SU-DHL-6 (cell line): ENCODE results near the gene EIF2B5.

Experiments
- CTCF ChIP-seq: fragments of 200-600 bp; sonication (generic); IDR thresholded peaks from one replicate; pipeline ENCODE4 v1.5.1; 2017; ENCODE audit warnings: antibody characterized with exemption, mild to moderate bottlenecking, low read length, moderate library complexity; ENCODE audit not compliant: insufficient read depth, poor library complexity, severe bottlenecking
- EZH2phosphoT487 ChIP-seq: fragments of 200-600 bp; sonication (generic), shearing (Covaris generic); conservative IDR thresholded peaks from 2 replicates; pipeline ENCODE4 v1.6.1; 2018; ENCODE audit warnings: mild to moderate bottlenecking, antibody characterized with exemption, low read length, moderate library complexity, mixed read lengths

DNA sequence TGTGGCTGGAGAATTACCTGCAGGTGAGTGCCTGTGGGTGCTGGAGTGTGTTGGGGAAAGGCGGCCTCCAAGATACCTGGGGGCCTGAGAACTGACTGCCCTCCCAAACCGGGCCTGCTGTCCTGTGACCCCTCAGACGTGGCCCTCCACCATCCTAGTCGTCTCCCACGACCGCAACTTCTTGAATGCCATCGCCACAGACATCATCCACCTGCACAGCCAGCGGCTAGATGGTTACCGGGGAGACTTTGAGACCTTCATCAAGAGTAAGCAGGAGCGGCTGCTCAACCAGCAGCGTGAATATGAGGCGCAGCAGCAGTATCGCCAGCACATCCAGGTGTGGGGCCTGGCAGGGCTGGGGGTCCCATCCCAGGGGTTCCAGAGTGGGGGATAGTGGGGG, 54.3 kb downstream of the EIF2B5 start:
- no peak for TF ChIP-seq CTCF
- no peak for TF ChIP-seq EZH2phosphoT487
